ENCODE results near the gene ITGB3. TPM values are rescaled to one million over a fixed set of nuclear protein-coding genes. Genes with fewer than 3 reads are reported as not detected.

The ITGB3 gene
- total and polyA plus RNA-seq, 2 donors from 2014 or later = 7.1 to 88.8 TPM

DNA sequence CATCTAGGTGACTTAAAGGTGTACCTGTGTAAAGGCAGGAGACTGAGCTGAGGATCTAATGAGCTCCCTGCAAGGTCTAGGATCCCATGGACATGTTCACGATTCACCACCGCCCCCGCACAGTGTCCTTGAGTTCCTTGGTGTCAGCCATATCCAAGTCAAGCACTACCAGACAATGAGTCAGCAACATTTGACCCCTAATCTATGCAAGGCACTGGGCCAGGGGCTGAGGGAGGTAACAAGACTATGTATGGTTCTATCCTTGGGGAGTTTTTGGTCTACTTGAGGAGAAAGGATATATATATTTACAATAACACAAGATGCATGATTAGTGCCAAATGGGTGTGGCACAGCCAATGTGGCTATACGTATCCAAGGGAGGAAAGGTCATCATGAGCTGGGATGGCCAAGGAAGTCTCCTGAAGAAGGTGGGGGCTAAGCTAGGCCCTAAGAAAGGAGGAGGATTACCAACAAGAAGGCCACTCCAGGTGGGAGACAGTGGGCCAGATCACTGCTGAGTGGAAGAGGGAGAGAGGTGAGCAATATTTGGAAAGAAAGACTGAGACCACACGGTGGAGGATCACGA lies 35.0 kb downstream of the ITGB3 start:
- H3K36me3 ChIP-seq (ENCODE audit: control insufficient read depth in 2 of 3, insufficient read depth in 3 of 3, low read length in 3 of 3) = no peaks in the 10 kb centered on the region
- TF ChIP-seq, protein P1, sequence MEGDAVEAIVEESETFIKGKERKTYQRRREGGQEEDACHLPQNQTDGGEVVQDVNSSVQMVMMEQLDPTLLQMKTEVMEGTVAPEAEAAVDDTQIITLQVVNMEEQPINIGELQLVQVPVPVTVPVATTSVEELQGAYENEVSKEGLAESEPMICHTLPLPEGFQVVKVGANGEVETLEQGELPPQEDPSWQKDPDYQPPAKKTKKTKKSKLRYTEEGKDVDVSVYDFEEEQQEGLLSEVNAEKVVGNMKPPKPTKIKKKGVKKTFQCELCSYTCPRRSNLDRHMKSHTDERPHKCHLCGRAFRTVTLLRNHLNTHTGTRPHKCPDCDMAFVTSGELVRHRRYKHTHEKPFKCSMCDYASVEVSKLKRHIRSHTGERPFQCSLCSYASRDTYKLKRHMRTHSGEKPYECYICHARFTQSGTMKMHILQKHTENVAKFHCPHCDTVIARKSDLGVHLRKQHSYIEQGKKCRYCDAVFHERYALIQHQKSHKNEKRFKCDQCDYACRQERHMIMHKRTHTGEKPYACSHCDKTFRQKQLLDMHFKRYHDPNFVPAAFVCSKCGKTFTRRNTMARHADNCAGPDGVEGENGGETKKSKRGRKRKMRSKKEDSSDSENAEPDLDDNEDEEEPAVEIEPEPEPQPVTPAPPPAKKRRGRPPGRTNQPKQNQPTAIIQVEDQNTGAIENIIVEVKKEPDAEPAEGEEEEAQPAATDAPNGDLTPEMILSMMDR (IDR thresholded peaks at IDR 0.05; ENCODE audit: borderline replicate concordance, extremely low read depth, insufficient read depth) = no peak
- intact Hi-C loops (cut with DNase I) = no loop called here
- no peaks in the 10 kb centered on the region for H3K9me3 ChIP-seq (ENCODE audit: control insufficient read depth in 2 of 3, insufficient read depth in 1 of 3, low read length in 3 of 3)
- no peaks in the 10 kb centered on the region for H3K4me1 ChIP-seq (ENCODE audit: control insufficient read depth in 2 of 3, insufficient read depth in 2 of 3, low read depth in 1 of 3, low read length in 3 of 3)
- DNase-seq = no peak
- H3K27ac ChIP-seq (ENCODE audit: low read depth in 2 of 2, low read length in 2 of 2) = no peak overlapping the region
- no peak for FAIRE-seq
- H3K4me3 ChIP-seq (ENCODE audit: low read length in 3 of 3) = no peak overlapping the region
- H3K27me3 ChIP-seq (ENCODE audit: control insufficient read depth, insufficient read depth, low read length) = no peaks in the 10 kb centered on the region
- H3K9ac ChIP-seq (ENCODE audit: low read length in 3 of 3) = no peak overlapping the region

DNA sequence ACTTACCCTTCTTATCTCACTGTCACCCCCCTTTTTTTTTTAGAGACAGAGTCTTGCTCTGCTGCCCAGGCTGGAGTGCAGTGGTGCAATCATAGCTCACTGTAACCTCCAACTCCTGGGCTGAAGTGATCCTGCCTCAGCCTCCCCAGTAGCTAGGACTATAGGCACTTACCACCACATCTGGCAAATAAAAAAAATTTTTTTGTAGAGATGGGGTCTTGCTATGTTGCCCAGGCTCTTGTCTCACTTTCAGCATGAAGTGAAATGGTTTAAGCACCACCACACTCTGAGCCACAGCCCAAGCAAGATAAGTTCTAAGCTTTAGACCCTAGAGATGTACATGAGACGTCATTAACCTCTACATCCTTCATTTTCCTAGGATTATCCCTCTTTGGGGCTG lies 35.7 kb downstream of the ITGB3 start:
- H3K27ac ChIP-seq (ENCODE audit: low read depth in 2 of 2, low read length in 2 of 2) = no peak overlapping the region
- H3K4me1 ChIP-seq (ENCODE audit: control insufficient read depth in 2 of 3, insufficient read depth in 2 of 3, low read depth in 1 of 3, low read length in 3 of 3) = peaks cover 0 to 2% (median 0%) of the 10 kb centered on the region in 3 donors
- FAIRE-seq = no peak
- intact Hi-C loops (cut with DNase I) = no loop called here
- no peaks in the 10 kb centered on the region for H3K27me3 ChIP-seq (ENCODE audit: control insufficient read depth, insufficient read depth, low read length)
- no peak overlapping the region for H3K4me3 ChIP-seq (ENCODE audit: low read length in 3 of 3)
- TF ChIP-seq, protein P1 (IDR thresholded peaks at IDR 0.05; ENCODE audit: borderline replicate concordance, extremely low read depth, insufficient read depth) = no peak
- H3K9me3 ChIP-seq (ENCODE audit: control insufficient read depth in 2 of 3, insufficient read depth in 1 of 3, low read length in 3 of 3) = no peaks in the 10 kb centered on the region
- no peak for DNase-seq
- no peaks in the 10 kb centered on the region for H3K36me3 ChIP-seq (ENCODE audit: control insufficient read depth in 2 of 3, insufficient read depth in 3 of 3, low read length in 3 of 3)
- H3K9ac ChIP-seq (ENCODE audit: low read length in 3 of 3) = no peak overlapping the region

DNA sequence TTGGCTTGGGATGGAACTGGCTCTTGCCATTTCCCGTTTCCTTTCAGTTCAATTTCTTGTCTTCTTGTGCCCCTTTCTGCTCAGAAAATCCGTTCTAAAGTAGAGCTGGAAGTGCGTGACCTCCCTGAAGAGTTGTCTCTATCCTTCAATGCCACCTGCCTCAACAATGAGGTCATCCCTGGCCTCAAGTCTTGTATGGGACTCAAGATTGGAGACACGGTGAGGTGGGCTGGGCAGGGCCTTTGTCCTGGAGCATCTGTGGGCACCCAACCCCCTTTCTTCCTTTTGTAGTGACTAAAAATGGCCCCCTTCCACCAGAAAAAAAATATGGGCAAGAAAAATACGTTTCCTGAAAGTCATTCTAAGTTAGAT lies 37.2 kb downstream of the ITGB3 start:
- no peaks in the 10 kb centered on the region for H3K36me3 ChIP-seq (ENCODE audit: control insufficient read depth in 2 of 3, insufficient read depth in 3 of 3, low read length in 3 of 3)

More for the DNA sequence above, 37.2 kb downstream of the ITGB3 start:
- TF ChIP-seq, protein P1 (IDR thresholded peaks at IDR 0.05; ENCODE audit: borderline replicate concordance, extremely low read depth, insufficient read depth) = no peak
- Histone ChIP-seq H3K27ac (ENCODE audit: low read depth in 2 of 2, low read length in 2 of 2) (no peak overlapping the region), H3K4me3 (ENCODE audit: low read length in 3 of 3) (no peak overlapping the region), H3K27me3 (ENCODE audit: control insufficient read depth, insufficient read depth, low read length) (no peaks in the 10 kb centered on the region), H3K9me3 (ENCODE audit: control insufficient read depth in 2 of 3, insufficient read depth in 1 of 3, low read length in 3 of 3) (no peaks in the 10 kb centered on the region), H3K9ac (ENCODE audit: low read length in 3 of 3) (no peak overlapping the region), H3K4me1 (ENCODE audit: control insufficient read depth in 2 of 3, insufficient read depth in 2 of 3, low read depth in 1 of 3, low read length in 3 of 3) (peaks cover 0 to 11% (median 0%) of the 10 kb centered on the region in 3 donors)
- no peak for FAIRE-seq
- intact Hi-C loops (cut with DNase I) = no loop called here
- DNase-seq = no peak

Data from kidney (tissue), 14 donors.